RWPE2 (cell line): ENCODE results near the gene DLG2.

ENCODE experiments used
- ATAC-seq: fragments of 200-7000 bp; cut with Tn5 transposase; 3 replicates; pipeline ENCODE4 v1.9.1; 2021; ENCODE audit warnings: low read depth
- DNase-seq: peaks from one replicate; pipeline ENCODE4 v3.0.0-alpha.2; 2020; ENCODE audit warnings: low spot score
- H3K27ac ChIP-seq: fragments of 450-650 bp; 2 replicates; pipeline ENCODE4 v1.5.1; 2017; ENCODE audit warnings: mild to moderate bottlenecking; ENCODE audit not compliant: poor library complexity, severe bottlenecking
- H3K27me3 ChIP-seq: fragments of 250-450 bp; sonication (Bioruptor Pico); 2 replicates; pipeline ENCODE4 v1.5.1; 2021; ENCODE audit warnings: mild to moderate bottlenecking, moderate library complexity; ENCODE audit not compliant: insufficient read depth, poor library complexity, severe bottlenecking
- H3K36me3 ChIP-seq: fragments of 250-450 bp; sonication (Bioruptor Pico); 2 replicates; pipeline ENCODE4 v1.5.1; 2020; ENCODE audit warnings: low read depth, mild to moderate bottlenecking, moderate library complexity
- H3K4me1 ChIP-seq: fragments of 250-450 bp; sonication (Bioruptor Pico); 2 replicates; pipeline ENCODE4 v1.5.1; 2021; ENCODE audit warnings: mild to moderate bottlenecking, moderate library complexity; ENCODE audit not compliant: insufficient read depth, poor library complexity, severe bottlenecking
- H3K4me3 ChIP-seq: fragments of 250-450 bp; sonication (Bioruptor Pico); 2 replicates; pipeline ENCODE4 v1.5.1; 2021; ENCODE audit warnings: mild to moderate bottlenecking, moderate library complexity; ENCODE audit not compliant: severe bottlenecking
- H3K9me3 ChIP-seq: fragments of 250-450 bp; sonication (Bioruptor Pico); 2 replicates; pipeline ENCODE4 v1.5.1; 2021; ENCODE audit warnings: mild to moderate bottlenecking, moderate library complexity; ENCODE audit not compliant: severe bottlenecking
- CTCF ChIP-seq: fragments of 450-650 bp; IDR thresholded peaks from one replicate; pipeline ENCODE4 v1.5.1; 2017; ENCODE audit warnings: mild to moderate bottlenecking, moderate library complexity; ENCODE audit not compliant: poor library complexity, severe bottlenecking

The DLG2 gene

DNA sequence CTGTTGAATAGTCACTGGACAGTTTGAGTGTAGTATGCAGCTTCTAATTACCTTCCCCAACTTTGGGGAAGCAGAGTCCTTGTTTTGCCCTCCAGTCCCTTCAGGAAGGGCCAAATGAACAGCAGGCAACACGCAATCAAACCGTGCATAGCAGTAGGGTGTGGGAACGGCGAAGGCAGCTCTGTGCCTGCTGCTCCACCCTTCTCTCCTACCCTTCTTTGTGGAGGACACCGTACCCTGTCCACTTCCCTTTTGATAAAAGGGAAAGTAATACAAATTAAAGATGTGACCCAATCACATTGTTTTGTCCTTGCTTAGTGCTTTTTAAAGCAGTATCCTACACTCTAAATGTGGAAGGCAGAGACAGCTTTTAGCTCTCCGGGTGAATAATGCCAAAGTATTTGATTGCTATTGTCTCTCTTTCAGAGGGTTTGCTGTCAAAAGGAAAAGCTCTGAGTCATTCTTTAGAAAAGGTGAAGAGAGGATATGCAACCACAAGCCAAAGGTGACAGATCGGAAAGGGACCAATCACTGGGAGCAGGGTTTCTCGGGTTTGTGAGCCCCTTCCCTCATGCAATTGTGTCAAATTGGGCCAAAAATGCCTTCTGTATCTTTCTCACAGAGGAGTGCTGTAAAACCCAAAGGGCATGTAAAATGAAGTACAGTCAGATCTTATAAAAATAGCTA lies 1933.7 kb downstream of the DLG2 start:
- Histone ChIP-seq H3K27me3 (no peaks in the 10 kb centered on the region), H3K27ac (no peak overlapping the region), H3K9me3 (no peaks in the 10 kb centered on the region), H3K36me3 (no peaks in the 10 kb centered on the region), H3K4me3 (no peak overlapping the region), H3K4me1 (no peaks in the 10 kb centered on the region)
- DNase-seq (no peak), ATAC-seq (0 out of 3 replicates have a peak, but pooled peaks have one; percentile 29)
- no peak for TF ChIP-seq CTCF

- ATAC-seq (no peak), DNase-seq (no peak)
- Histone ChIP-seq H3K27ac (no peak overlapping the region), H3K4me3 (no peak overlapping the region), H3K27me3 (no peaks in the 10 kb centered on the region), H3K9me3 (no peaks in the 10 kb centered on the region), H3K36me3 (no peaks in the 10 kb centered on the region), H3K4me1 (no peaks in the 10 kb centered on the region)
- TF ChIP-seq CTCF, result no peak
Observed at GRCh38 chr11:83692675-83693074, 1934.5 kb downstream of the DLG2 start.

- no peaks in the 10 kb centered on the region for H3K36me3 ChIP-seq
- H3K27ac ChIP-seq, result no peak overlapping the region
- ATAC-seq, result no peak
- DNase-seq, result no peak
- no peaks in the 10 kb centered on the region for H3K9me3 ChIP-seq
- TF ChIP-seq CTCF, result no peak
- no peaks in the 10 kb centered on the region for H3K4me1 ChIP-seq
- H3K27me3 ChIP-seq, result no peaks in the 10 kb centered on the region
- H3K4me3 ChIP-seq, result no peak overlapping the region
Observed at GRCh38 chr11:83691451-83691950, 1935.6 kb downstream of the DLG2 start.

DNA sequence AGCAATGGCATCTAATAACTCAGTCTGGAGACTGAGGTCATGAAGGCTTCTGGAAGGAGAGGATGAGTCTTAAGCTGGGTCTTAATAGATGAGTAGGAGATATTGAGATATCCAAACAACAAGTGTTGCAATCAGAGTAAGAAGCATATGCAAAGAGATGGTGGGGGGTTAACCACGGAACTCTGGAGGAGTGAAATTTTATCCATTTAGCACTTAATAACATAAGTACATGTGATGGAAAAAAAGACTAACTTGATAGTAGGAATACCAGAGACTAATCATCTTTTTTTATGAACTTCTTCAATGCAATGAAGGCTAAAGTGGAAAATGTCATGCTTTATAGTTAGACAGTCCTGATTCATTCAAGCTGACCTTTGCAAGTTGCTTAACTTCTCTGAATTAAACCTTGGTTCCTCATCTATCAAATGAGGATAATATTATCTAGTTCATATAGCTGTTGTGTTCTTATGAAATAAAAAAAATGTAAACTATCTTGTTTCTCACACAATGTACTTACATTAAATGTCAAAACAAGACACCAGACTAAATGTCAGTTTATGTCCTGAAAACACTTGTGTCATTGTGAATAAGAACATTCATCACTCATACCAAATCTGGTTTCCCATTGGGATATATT lies 1937.9 kb downstream of the DLG2 start:
- H3K9me3 ChIP-seq, result no peaks in the 10 kb centered on the region
- ATAC-seq, result no peak
- no peak for DNase-seq

More for the DNA sequence above, 1937.9 kb downstream of the DLG2 start:
- Histone ChIP-seq H3K4me3 (no peak overlapping the region), H3K27ac (no peak overlapping the region), H3K27me3 (no peaks in the 10 kb centered on the region), H3K4me1 (no peaks in the 10 kb centered on the region), H3K36me3 (no peaks in the 10 kb centered on the region)
- TF ChIP-seq CTCF, result no peak
